Stimulated activated CD8-positive, alpha-beta memory T cell treated with anti-CD3 and anti-CD28 coated beads, Interleukin-15, amount 100 ng/mL, for 1 hour (primary cell): Measurements from ENCODE around the gene RXFP2.

ENCODE experiments used
- DNase-seq: peaks from one replicate; pipeline ENCODE4 v3.0.0-alpha.2; 2020; ENCODE audit warnings: low read depth

RXFP2 gene

GRCh38 chr13:31739226-31739625 is at the start of gene RXFP2:
TSS of gene RXFP2 (plus strand) at chr13:31739526. CDS start at chr13:31739613, 87 bp downstream.
- no peak for DNase-seq

DNA sequence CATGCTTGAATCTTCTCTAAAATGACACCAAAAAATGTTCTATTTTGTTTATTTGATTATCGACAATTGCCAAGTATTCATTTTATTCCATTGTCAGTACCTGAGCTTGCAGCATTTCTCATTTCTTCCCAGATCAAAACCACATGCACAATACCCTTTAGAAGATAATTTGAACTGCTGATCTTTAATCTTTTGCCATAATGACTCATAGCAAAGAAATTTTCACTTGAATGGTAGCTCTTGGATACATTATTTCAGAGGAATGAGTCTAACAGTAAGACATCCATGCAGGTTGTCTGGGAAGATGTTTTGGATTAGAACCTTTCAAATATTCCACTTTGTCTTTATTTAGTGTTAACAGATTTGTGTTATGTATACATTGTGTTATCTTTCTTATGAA is 42.0 kb upstream of the RXFP2 start:
- DNase-seq = no peak

DNA sequence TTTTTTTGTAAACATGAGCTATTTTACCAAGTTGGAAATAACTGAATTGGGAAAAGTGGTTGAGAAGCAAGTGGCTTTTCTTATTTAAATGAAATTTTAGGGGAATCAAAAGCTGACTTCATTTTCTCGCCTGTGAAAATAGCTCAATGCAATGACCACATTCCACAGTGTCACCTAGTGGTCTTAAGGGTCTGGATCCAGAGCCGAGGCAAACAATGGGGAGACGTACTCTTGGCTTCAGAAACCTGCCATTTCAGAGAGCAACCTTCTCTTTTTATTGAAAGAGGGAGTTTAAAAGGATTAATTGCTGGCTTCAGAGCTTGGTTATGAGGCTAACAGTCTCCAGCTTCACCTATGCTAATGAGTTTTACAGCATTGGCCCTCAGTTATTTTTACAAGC is 39.7 kb upstream of the RXFP2 start:
- DNase-seq = no peak

DNA sequence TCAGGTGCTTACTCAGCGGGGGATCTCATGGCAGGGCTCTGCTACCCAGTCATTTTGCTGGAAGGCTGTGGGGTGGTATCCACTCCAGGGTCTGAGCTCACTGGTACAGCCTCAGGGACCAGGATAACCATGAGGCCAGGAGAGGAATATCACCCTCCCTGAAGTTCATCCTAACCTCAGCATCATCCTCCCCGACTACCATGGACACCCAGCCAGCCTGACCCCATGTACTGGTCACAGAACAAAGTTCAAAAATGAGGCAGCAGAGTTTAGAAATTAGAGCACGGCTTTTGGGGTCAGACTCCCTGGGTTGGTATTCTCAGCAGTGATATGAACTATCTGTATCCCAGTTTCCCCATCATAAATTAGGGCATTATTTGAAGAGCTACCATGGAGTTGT is 35.5 kb upstream of the RXFP2 start:
- no peak for DNase-seq

- no peak for DNase-seq
Observed at GRCh38 chr13:31706105-31706504, 33.2 kb upstream of the RXFP2 start.

DNA sequence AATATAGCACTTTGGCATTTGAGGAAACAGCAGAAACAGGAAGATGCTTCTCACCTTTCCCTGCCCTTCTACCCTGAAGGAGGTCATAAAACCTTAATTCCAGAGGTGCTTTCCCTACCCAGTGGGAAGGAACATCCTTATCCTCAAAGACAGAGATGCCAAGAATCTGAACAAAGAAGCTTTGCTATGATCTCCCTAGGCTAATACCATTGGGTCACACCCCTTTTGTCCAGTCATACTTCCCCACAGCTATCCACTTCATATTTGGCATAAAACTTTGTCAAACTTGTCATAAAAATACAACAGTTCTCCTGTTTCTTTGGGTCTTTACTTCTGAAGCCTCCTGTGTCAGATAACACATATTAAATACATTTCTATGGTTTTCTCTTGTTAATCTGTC is 21.7 kb upstream of the RXFP2 start:
- DNase-seq = no peak

DNA sequence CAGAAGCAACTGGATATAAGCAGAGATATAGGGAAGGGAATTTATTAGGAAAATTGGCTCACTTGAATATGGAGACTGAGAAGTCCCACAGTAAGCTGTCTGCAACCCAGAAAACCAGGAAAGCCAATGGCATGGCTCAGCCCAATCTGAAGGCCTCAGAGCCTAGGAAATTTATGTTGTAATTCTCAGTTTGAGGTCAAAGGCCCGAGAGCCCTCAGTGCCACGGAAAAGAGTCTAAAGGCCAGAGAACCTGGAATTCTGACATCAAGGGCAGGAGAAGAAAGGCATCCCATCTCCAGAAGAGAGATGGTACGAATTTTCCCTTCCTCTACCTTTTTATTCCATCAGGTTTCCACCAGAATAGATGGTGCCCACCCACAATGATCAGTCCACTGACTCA is 20.1 kb upstream of the RXFP2 start:
- no peak for DNase-seq

- DNase-seq = no peak
Observed at GRCh38 chr13:31722673-31723072, 16.7 kb upstream of the RXFP2 start.

- DNase-seq = no peak
Observed at GRCh38 chr13:31725841-31726240, 13.5 kb upstream of the RXFP2 start.

DNA sequence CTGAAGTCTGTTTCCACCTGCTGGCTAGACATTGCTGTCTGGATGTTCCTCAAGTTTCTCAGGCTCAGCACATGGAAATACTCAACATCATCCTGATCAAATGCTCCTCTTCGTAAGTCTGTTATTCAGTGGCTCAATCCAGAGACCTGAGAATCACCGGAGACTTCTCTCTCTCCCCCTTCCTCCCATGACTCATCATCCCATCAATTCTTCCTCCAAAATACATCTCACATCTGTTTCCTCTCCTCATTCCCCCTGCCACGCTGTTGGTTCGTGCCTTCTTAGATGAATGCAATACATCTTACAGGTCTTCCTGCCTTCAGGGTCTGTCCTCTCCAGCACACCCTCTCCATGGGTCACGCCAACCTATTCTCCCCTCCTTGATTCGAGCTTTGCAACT is 7.4 kb upstream of the RXFP2 start:
- DNase-seq = no peak

DNA sequence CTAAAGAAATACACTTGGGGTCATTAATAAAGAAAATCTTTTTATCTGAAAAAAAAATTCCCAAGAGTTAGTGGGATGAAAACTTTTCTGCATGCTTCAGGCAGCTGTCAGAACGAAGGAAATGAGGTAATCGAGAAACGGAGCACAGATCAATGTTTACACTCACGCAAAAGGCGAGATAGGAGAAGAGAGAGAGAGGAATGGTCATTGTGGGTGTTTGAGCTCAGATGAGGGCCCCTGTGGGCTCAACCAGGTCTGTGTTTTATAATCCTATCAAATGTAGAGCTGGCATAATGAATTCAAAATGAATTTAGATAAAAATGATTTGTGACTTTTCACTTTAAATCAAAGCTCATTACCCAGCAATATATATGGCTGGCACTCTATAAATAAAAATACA is 6.3 kb upstream of the RXFP2 start:
- no peak for DNase-seq

DNA sequence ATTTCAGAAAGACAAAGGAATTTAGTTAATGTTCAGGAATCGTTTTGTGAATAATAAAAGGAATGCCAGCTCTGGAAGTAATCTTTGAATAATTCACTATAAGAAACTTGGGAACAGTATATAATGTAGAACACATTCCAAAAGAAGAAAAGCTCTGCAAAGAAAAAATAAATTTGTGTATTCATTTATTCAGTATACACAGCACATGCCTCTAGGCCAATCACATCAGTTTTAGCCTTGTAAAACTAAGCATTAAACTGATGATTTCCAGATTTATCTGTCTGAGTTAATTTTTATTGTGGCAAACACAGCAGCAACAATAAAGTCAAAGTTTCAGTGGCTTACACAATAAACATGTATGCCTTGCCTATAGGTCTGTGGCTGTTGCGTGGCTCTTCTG is 5.7 kb upstream of the RXFP2 start:
- DNase-seq = no peak

DNA sequence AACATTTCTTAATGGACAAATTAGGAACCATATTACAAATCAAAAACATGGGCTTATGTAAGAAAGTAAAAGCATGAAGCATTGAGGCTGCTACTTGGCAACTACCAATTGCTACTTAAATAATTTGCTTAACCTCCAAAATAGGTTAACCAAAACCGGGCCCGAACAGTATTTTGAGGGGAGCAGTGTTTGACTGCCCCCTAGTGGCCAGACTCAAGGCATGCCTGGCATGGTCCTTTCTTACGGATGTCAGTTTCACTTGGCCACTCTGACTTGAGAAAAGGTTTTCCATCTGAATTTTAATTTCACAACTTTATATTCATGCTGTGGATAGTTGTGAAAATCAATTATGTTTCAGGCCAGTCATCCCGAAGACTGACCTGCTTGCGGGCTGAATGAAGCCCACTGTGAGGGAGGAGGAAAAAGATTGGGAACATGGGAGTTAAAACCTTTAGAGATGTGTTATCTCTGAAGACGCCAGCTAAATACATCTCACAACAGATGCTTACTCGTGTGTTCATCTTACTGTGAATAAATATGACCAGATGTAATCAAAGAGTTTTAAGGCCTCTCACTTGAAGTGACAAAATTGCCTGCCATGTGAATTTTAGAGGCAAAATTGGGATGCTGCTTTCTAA is 2.9 kb downstream of the RXFP2 start:
- peak; percentile 44 for DNase-seq

DNA sequence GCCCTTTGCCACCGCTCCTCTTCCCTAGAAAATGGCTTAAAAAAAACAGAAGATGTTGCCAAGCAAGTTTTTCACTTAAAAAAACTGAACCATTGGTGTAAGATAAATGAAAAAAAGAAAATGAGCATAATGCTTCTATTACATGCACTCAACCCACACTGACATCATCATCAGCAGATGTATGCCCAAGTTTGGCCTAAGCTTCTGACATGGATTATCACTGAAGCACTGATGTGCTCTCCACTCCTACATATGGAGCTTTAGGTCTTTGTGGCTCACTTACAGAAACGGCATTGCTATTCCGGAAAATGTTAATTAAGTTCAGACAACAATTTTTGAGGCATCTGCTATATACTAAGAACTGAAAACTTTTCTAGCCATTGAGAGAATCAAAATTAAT is 8.0 kb downstream of the RXFP2 start:
- DNase-seq = no peak

GRCh38 chr13:31747966-31748365 is 8.6 kb downstream of the RXFP2 start:
- no peak for DNase-seq

DNA sequence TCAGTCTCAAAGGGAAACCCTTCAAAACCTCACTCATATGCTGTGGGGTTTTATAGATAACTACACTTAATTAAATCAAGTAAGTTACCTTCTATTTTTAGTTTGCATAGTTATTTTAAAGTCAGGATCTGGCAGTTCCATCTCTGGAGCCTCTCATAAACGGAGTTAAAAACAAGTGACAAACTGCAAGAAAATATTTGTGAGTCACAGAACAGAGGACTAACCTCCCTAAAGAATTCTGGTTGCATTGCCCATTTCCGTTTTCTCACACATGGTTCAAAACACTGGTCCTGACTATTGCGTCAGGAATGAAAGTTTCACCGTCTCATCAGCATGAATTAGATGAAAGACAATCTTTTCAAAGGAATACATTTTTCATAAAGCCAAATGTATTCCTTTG is 10.6 kb downstream of the RXFP2 start:
- no peak for DNase-seq

DNA sequence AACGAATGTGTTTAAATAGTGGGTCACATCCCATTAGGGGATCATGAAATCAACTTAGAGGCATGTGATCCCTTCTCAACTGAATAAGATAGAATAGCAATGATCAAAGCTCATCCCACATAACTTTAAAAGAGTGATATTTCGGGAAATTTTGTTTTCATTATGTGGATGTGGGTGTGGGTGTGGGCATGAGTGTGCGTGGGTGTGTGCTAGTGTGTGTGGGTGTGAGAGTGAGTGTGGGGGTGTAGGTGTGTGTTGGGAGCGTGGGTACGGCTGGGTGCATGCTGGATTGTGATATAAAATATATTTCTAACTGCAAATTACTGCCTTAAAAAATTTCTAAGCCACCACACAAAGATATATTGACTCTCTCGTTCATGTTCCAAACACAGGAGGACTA is 15.9 kb downstream of the RXFP2 start:
- no peak for DNase-seq

GRCh38 chr13:31755803-31756212 is 16.5 kb downstream of the RXFP2 start:
- DNase-seq = no peak

DNA sequence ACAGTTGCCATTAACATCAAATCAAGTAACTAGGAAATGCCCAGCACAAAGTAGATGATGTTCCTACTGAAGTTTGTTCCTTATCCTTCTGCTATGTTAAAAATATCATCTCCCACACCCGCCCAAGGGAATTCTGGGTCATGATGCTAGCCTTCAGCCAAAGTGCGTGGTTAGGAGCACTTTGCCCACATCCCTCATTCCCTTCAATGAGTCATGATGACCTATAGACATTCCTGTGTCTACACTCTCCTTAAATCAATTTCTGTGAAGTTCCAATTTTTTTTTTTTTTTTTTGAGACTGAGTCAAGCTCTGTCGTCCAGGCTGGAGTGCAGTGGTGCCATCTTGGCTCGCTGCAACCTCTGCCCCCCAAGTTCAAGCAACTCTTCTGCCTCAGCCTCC is 17.0 kb downstream of the RXFP2 start:
- DNase-seq = no peak

- DNase-seq = no peak
Observed at GRCh38 chr13:31761951-31762350, 22.6 kb downstream of the RXFP2 start.

GRCh38 chr13:31764556-31764955 is 25.2 kb downstream of the RXFP2 start:
- DNase-seq = no peak

- DNase-seq = no peak
Observed at GRCh38 chr13:31765138-31765785, 25.9 kb downstream of the RXFP2 start.

DNA sequence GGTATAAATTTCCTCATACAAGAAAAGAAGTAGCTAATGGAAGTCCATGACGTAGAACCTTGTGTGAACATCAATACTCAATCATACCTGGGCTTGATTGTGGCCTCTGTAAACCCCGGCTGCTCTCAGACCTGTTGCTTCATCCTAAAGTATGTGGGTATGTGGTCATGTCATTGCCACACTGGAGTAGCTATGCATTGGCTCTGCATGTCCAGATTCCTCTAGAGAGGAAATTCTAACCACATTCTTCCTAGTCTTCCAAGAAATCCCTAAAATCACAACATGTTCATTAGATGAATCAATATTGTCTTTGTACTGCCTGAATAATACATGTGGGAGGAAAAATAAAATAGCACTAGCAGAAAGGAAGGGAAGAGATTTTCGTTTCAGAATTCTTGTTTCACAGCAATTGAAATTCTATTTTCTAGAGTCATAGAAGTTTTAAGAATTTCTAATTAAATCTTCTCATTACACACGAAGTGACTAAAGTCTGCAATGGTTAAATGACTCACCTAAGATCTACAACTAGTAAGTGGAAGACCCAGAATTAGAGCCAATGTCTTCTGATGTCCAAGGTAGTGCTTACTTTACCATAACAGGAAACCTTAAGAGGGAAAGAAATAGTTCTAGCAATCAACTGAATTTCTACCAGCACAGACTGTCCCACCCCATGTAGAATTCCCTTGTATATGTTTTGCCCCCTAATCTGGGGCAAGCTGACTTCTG is 28.0 kb downstream of the RXFP2 start:
- no peak for DNase-seq

DNA sequence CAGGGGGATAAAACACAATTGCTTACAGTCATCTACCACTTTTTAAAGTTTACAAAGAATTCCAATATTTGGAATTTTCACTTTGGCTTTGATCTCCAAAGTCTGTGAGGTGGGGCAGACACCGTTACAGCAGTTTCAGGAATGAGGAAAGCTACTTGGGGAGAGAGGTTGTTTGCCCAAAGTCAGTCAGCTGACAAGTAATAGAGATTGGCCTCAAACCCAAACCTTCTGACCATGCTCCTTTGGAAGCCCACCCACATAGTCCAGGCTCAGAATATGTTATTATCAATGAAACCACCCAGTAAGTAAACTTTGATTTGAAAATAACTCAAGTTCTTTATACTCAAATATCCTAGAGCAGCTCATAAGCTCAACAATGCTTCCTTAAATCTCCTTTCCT is 29.0 kb downstream of the RXFP2 start:
- no peak for DNase-seq
